ENCODE results near the gene KCTD15. TPM values are rescaled to one million over a fixed set of nuclear protein-coding genes. Genes with fewer than 3 reads are reported as not detected.

Gene KCTD15
- total RNA-seq, 1 experiment from 2014 or later: 59.9 TPM

DNA sequence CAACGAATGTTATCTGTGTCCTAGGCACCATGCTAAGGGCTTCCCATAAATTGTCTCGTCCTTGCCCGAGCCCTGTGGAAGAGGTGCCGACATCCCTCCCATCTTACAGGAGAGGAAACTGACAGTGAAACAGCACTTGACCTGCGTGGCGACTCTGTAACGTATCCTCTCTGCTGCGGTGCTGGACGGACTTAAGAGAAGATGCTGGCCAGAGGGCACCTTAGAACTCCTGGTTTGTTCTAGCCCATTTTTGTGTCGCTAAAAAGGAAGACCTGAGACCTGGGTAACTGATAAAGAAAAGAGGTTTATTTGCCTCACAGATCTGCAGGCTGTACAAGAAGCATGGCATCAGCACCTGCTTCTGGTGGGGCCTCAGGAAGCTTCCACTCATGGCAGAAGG is 68.6 kb downstream of the KCTD15 start:
- Mint-ChIP-seq H3K9me3 (no peaks in the 10 kb centered on the region; a peak in 1 of 5 replicates), H3K4me3 (no peak overlapping the region), H3K27ac (peak overlapping the region in 1 of 3 experiments; percentile 51; a peak in 1 of 7 replicates), H3K27me3 (ENCODE audit: low read depth) (no peaks in the 10 kb centered on the region; the same call in 1 of the 2 replicates), H3K36me3 (ENCODE audit: insufficient read depth in 1 of 3, low read depth in 3 of 3) (no peaks in the 10 kb centered on the region), H3K4me1 (peaks cover 13 to 16% of the 10 kb centered on the region in 2 experiments)
- Histone ChIP-seq H3K4ac (ENCODE audit: low read depth, low read length) (no peak overlapping the region), H3K4me1 (ENCODE audit: insufficient read depth, low read length) (no peaks in the 10 kb centered on the region), H3K18ac (ENCODE audit: insufficient read length, low read depth, low read length) (no peak overlapping the region), H3K27ac (ENCODE audit: insufficient read length, low read depth, low read length) (no peak overlapping the region), H3K23me2 (ENCODE audit: insufficient read length, low read depth, low read length, poor library complexity, severe bottlenecking) (peaks cover 3% of the 10 kb centered on the region), H3T11ph (ENCODE audit: low read length) (no peak overlapping the region), H4K8ac (replicated peaks; ENCODE audit: insufficient read length, low read depth, low read length) (no peak overlapping the region), H2BK15ac (ENCODE audit: low read depth, low read length) (no peak overlapping the region), H3K23ac (ENCODE audit: insufficient read length, low read depth, low read length) (no peak overlapping the region), H2BK120ac (ENCODE audit: low read depth, low read length, poor library complexity, severe bottlenecking) (no peak overlapping the region), H3K27me3 (ENCODE audit: insufficient read depth, low read length) (no peaks in the 10 kb centered on the region), H4K91ac (ENCODE audit: insufficient read length, low read depth, low read length) (no peak overlapping the region), H3K4me2 (ENCODE audit: insufficient read depth, insufficient read length, low read length) (no peak overlapping the region), H3K9ac (ENCODE audit: extremely low read depth, insufficient read length, low read length) (no peak overlapping the region), H2BK20ac (ENCODE audit: low read depth, low read length, poor library complexity, severe bottlenecking) (no peak overlapping the region), H3K79me1 (ENCODE audit: insufficient read depth, low read depth, low read length, poor library complexity, severe bottlenecking) (no peaks in the 10 kb centered on the region), H3K9me3 (ENCODE audit: control insufficient read depth, low read depth, low read length) (no peaks in the 10 kb centered on the region), H3K79me2 (ENCODE audit: insufficient read depth, low read length) (no peaks in the 10 kb centered on the region), H2BK5ac (ENCODE audit: insufficient read length, low read length) (no peak overlapping the region), H2BK12ac (ENCODE audit: insufficient read length, low read depth, low read length) (no peak overlapping the region), H2AFZ (ENCODE audit: low read length) (no peak overlapping the region), H4K20me1 (ENCODE audit: control insufficient read depth, insufficient read depth, insufficient read length) (no peaks in the 10 kb centered on the region), H3K14ac (ENCODE audit: insufficient read depth, low read length) (no peak overlapping the region), H4K5ac (ENCODE audit: insufficient read length, low read depth, low read length) (no peak overlapping the region), H2AK5ac (ENCODE audit: insufficient read length, low read length) (no peak overlapping the region), H3K56ac (ENCODE audit: insufficient read length, low read depth, low read length) (no peak overlapping the region)
- DNase-seq: no peak
- no peak for TF ChIP-seq CTCF (conservative IDR thresholded peaks at IDR 0.05)
- no CpG with 5 or more reads among the region's 10 CpGs for WGBS (ENCODE audit: extremely low coverage, insufficient read length, low lambda C conversion rate)

Other genes starting within 250 kb of the KCTD15 start
- 4.9 and 5.1 TPM in 2 replicates for gene CHST8, start 174.9 kb upstream of the KCTD15 start, total RNA-seq (2021)

Data from H9 (cell line).